T-helper 17 cell (primary cell): Measurements from ENCODE around the gene VGLL2. TPM values are rescaled to one million over a fixed set of nuclear protein-coding genes. Genes with fewer than 3 reads are reported as not detected.

Experiments used
- ATAC-seq: fragments of 150-1000 bp; cut with Tn5 transposase; 2 replicates; pipeline ENCODE4 v1.10.0; 2021; ENCODE audit warnings: mild to moderate bottlenecking, moderate library complexity
- DNase-seq, 3 donors: peaks; one replicate each; pipeline versions ENCODE4 v3.0.0 to v3.0.0-alpha.2; 2020 to 2021
- H3K9me3 ChIP-seq: one replicate; pipeline ENCODE4 v1.7.0; 2013; ENCODE audit warnings: low read length, mild to moderate bottlenecking; ENCODE audit not compliant: control insufficient read depth, poor library complexity, severe bottlenecking
- H3K27ac Mint-ChIP-seq: one replicate; pipeline ENCODE4 v1.8.0; 2022; ENCODE audit warnings: mild to moderate bottlenecking, moderate library complexity, mixed read lengths
- H3K27me3 Mint-ChIP-seq: one replicate; pipeline ENCODE4 v1.8.0; 2022; ENCODE audit warnings: mixed read lengths
- H3K36me3 Mint-ChIP-seq: one replicate; pipeline ENCODE4 v1.8.0; 2022; ENCODE audit warnings: low read depth, mixed read lengths
- H3K4me1 Mint-ChIP-seq: one replicate; pipeline ENCODE4 v1.8.0; 2022; ENCODE audit warnings: mild to moderate bottlenecking, mixed read lengths
- H3K4me3 Mint-ChIP-seq: one replicate; pipeline ENCODE4 v1.8.0; 2022; ENCODE audit warnings: mild to moderate bottlenecking, moderate library complexity, mixed read lengths
- total RNA-seq, 4 donors: library from RNA in 2 of 4; stranded (reverse) in 2 of 4; gene quantifications; one replicate each; pipeline ENCODE4 v1.2.3 and lab custom pipeline; 2022 to 2026

Gene VGLL2
- total RNA-seq, 2 donors from 2014 or later: not detected

GRCh38 chr6:117272032-117272866 is 6.9 kb downstream of the VGLL2 start:
- Mint-ChIP-seq H3K36me3 (peaks cover 2% of the 10 kb centered on the region), H3K27ac (no peak overlapping the region), H3K27me3 (peaks cover 85% of the 10 kb centered on the region), H3K4me3 (no peak overlapping the region), H3K4me1 (peaks cover 6% of the 10 kb centered on the region)
- no peaks in the 10 kb centered on the region for H3K9me3 ChIP-seq
- ATAC-seq: no peak
- no peak for DNase-seq

GRCh38 chr6:117272891-117273290 is 7.5 kb downstream of the VGLL2 start:
- no peak for DNase-seq
- no peak for ATAC-seq
- Mint-ChIP-seq H3K27me3 (peaks cover 78% of the 10 kb centered on the region), H3K4me1 (peaks cover 6% of the 10 kb centered on the region), H3K4me3 (no peak overlapping the region), H3K36me3 (peaks cover 2% of the 10 kb centered on the region), H3K27ac (no peak overlapping the region)
- no peaks in the 10 kb centered on the region for H3K9me3 ChIP-seq

- no peak overlapping the region for H3K4me3 Mint-ChIP-seq
- DNase-seq (no peak), ATAC-seq (no peak)
- H3K36me3 Mint-ChIP-seq: no peaks in the 10 kb centered on the region
- no peaks in the 10 kb centered on the region for H3K9me3 ChIP-seq
- no peaks in the 10 kb centered on the region for H3K4me1 Mint-ChIP-seq
- H3K27me3 Mint-ChIP-seq: peaks cover 62% of the 10 kb centered on the region
- no peak overlapping the region for H3K27ac Mint-ChIP-seq
Observed at GRCh38 chr6:117275205-117275604, 9.8 kb downstream of the VGLL2 start.

GRCh38 chr6:117275711-117276110 is 10.4 kb downstream of the VGLL2 start:
- DNase-seq: no peak
- H3K4me1 Mint-ChIP-seq: no peaks in the 10 kb centered on the region
- ATAC-seq: no peak
- no peak overlapping the region for H3K27ac Mint-ChIP-seq
- peaks cover 65% of the 10 kb centered on the region for H3K27me3 Mint-ChIP-seq
- no peak overlapping the region for H3K4me3 Mint-ChIP-seq
- H3K9me3 ChIP-seq: no peaks in the 10 kb centered on the region
- no peaks in the 10 kb centered on the region for H3K36me3 Mint-ChIP-seq

GRCh38 chr6:117276778-117277316 is 11.5 kb downstream of the VGLL2 start:
- Mint-ChIP-seq H3K36me3 (no peaks in the 10 kb centered on the region), H3K4me3 (no peak overlapping the region), H3K4me1 (no peaks in the 10 kb centered on the region), H3K27ac (no peak overlapping the region), H3K27me3 (peaks cover 61% of the 10 kb centered on the region)
- H3K9me3 ChIP-seq: no peaks in the 10 kb centered on the region
- no peak for ATAC-seq
- DNase-seq: no peak

- no peaks in the 10 kb centered on the region for H3K9me3 ChIP-seq
- no peaks in the 10 kb centered on the region for H3K36me3 Mint-ChIP-seq
- no peak overlapping the region for H3K27ac Mint-ChIP-seq
- DNase-seq (no peak), ATAC-seq (no peak)
- no peak overlapping the region for H3K4me3 Mint-ChIP-seq
- H3K4me1 Mint-ChIP-seq: no peaks in the 10 kb centered on the region
- peaks cover 28% of the 10 kb centered on the region for H3K27me3 Mint-ChIP-seq
Observed at GRCh38 chr6:117280922-117281321, 15.6 kb downstream of the VGLL2 start.

GRCh38 chr6:117288083-117288715 is 22.8 kb downstream of the VGLL2 start:
- Mint-ChIP-seq H3K27me3 (peaks cover 12% of the 10 kb centered on the region), H3K4me3 (no peak overlapping the region), H3K36me3 (no peaks in the 10 kb centered on the region), H3K27ac (no peak overlapping the region), H3K4me1 (no peaks in the 10 kb centered on the region)
- no peaks in the 10 kb centered on the region for H3K9me3 ChIP-seq
- ATAC-seq: no peak
- no peak for DNase-seq

- Mint-ChIP-seq H3K36me3 (no peaks in the 10 kb centered on the region), H3K27ac (no peak overlapping the region), H3K27me3 (peaks cover 12% of the 10 kb centered on the region), H3K4me1 (no peaks in the 10 kb centered on the region), H3K4me3 (no peak overlapping the region)
- H3K9me3 ChIP-seq: no peaks in the 10 kb centered on the region
- ATAC-seq (no peak), DNase-seq (no peak)
Observed at GRCh38 chr6:117290173-117290846, 25.0 kb downstream of the VGLL2 start.

- no peaks in the 10 kb centered on the region for H3K36me3 Mint-ChIP-seq
- no peak overlapping the region for H3K4me3 Mint-ChIP-seq
- no peaks in the 10 kb centered on the region for H3K9me3 ChIP-seq
- H3K4me1 Mint-ChIP-seq: no peaks in the 10 kb centered on the region
- DNase-seq (no peak), ATAC-seq (no peak)
- H3K27me3 Mint-ChIP-seq: peaks cover 10% of the 10 kb centered on the region
- no peak overlapping the region for H3K27ac Mint-ChIP-seq
Observed at GRCh38 chr6:117298941-117299340, 33.6 kb downstream of the VGLL2 start.

- Mint-ChIP-seq H3K4me1 (no peaks in the 10 kb centered on the region), H3K27ac (no peak overlapping the region), H3K4me3 (no peak overlapping the region), H3K27me3 (peaks cover 21% of the 10 kb centered on the region), H3K36me3 (no peaks in the 10 kb centered on the region)
- H3K9me3 ChIP-seq: no peaks in the 10 kb centered on the region
- no peak for DNase-seq
- no peak for ATAC-seq
Observed at GRCh38 chr6:117303323-117303722, 38.0 kb downstream of the VGLL2 start.

- DNase-seq (no peak), ATAC-seq (no peak)
- H3K4me3 Mint-ChIP-seq: no peak overlapping the region
- H3K27ac Mint-ChIP-seq: no peak overlapping the region
- H3K27me3 Mint-ChIP-seq: peaks cover 21% of the 10 kb centered on the region
- no peaks in the 10 kb centered on the region for H3K4me1 Mint-ChIP-seq
- no peaks in the 10 kb centered on the region for H3K36me3 Mint-ChIP-seq
- H3K9me3 ChIP-seq: no peaks in the 10 kb centered on the region
Observed at GRCh38 chr6:117304446-117304845, 39.1 kb downstream of the VGLL2 start.

- H3K27ac Mint-ChIP-seq: no peak overlapping the region
- H3K36me3 Mint-ChIP-seq: no peaks in the 10 kb centered on the region
- no peak for DNase-seq
- peaks cover 16% of the 10 kb centered on the region for H3K27me3 Mint-ChIP-seq
- no peaks in the 10 kb centered on the region for H3K4me1 Mint-ChIP-seq
- no peaks in the 10 kb centered on the region for H3K9me3 ChIP-seq
- no peak for ATAC-seq
- no peak overlapping the region for H3K4me3 Mint-ChIP-seq
Observed at GRCh38 chr6:117306227-117306790, 41.0 kb downstream of the VGLL2 start.

- H3K27me3 Mint-ChIP-seq: peaks cover 21% of the 10 kb centered on the region
Observed at GRCh38 chr6:117307655-117308054, 42.3 kb downstream of the VGLL2 start.

More at GRCh38 chr6:117307655-117308054, 42.3 kb downstream of the VGLL2 start:
- Mint-ChIP-seq H3K4me3 (no peak overlapping the region), H3K36me3 (no peaks in the 10 kb centered on the region), H3K27ac (no peak overlapping the region), H3K4me1 (no peaks in the 10 kb centered on the region)
- no peak for ATAC-seq
- no peaks in the 10 kb centered on the region for H3K9me3 ChIP-seq
- no peak for DNase-seq
